Ishikawa (cell line): ENCODE measurements around the gene BCL2L2.

Source experiments
- CEBPB ChIP-seq: IDR thresholded peaks from 2 replicates; pipeline ENCODE4 v1.6.1; 2012
- CREB1 ChIP-seq: IDR thresholded peaks from 2 replicates; pipeline ENCODE4 v1.6.1; 2012; ENCODE audit warnings: low read depth
- EGR1 ChIP-seq: IDR thresholded peaks from 2 replicates; pipeline ENCODE4 v1.6.1; 2012
- EP300 ChIP-seq: IDR thresholded peaks from 2 replicates; pipeline ENCODE4 v1.6.1; 2012; ENCODE audit warnings: borderline replicate concordance
- FOXM1 ChIP-seq: IDR thresholded peaks from 2 replicates; pipeline ENCODE4 v1.6.1; 2012; ENCODE audit warnings: low read depth, borderline replicate concordance
- MAX ChIP-seq: IDR thresholded peaks from 2 replicates; pipeline ENCODE4 v1.6.1; 2012
- NFIC ChIP-seq: IDR thresholded peaks from 2 replicates; pipeline ENCODE4 v1.6.1; 2012
- RAD21 ChIP-seq: IDR thresholded peaks from 2 replicates; pipeline ENCODE4 v1.6.1; 2012; ENCODE audit warnings: low read depth
- REST ChIP-seq: IDR thresholded peaks from 2 replicates; pipeline ENCODE4 v1.6.1; 2012; ENCODE audit warnings: low read depth, mild to moderate bottlenecking
- TAF1 ChIP-seq: IDR thresholded peaks from 2 replicates; pipeline ENCODE4 v1.6.1; 2012; ENCODE audit warnings: low read depth, mild to moderate bottlenecking
- TCF12 ChIP-seq: IDR thresholded peaks from 2 replicates; pipeline ENCODE4 v1.6.1; 2012; ENCODE audit warnings: low read depth
- TEAD4 ChIP-seq: IDR thresholded peaks from 2 replicates; pipeline ENCODE4 v1.6.1; 2012
- USF1 ChIP-seq: IDR thresholded peaks from 2 replicates; pipeline ENCODE4 v1.6.1; 2012
- YY1 ChIP-seq: IDR thresholded peaks from 2 replicates; pipeline ENCODE4 v1.6.1; 2012; ENCODE audit warnings: low read depth
- ZBTB7A ChIP-seq: IDR thresholded peaks from 2 replicates; pipeline ENCODE4 v1.6.1; 2012; ENCODE audit warnings: low read depth

Gene BCL2L2

DNA sequence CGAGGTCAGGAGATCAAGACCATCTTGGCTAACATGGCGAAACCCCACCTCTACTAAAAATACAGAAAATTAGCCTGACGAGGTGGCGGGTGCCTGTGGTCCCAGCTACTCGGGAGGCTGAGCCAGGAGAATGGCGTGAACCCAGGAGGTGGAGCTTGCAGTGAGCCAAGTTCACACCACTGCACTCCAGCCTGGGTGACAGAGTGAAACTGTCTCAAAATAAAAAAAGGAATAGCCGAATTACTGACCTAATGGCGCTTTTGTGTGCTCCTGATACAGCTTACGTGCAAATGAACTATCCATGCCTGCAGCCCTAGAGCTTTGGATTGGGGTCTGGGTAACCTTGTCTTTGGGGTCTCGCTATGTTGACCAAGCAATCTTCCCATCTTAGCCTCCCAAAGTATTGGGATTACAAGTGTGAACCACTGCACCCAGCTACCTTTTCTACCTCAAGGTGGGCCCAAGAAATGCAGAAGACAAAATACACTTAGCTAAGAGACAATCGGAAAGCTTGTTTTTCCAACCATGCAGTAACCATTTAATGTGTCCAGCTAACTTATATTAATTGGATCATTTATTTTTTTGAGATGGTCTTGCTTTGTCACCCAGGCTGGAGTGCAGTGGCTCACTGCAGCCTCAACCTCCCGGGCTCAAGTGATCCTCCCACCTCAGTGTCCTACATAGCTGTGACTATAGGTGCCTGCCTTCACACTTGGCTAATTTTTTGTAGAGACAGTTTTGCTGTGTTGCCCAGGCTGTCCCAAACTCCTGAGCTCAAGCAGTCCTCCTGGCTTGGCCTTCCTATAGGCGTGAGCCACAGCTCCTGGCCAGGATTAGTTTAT, 20.1 kb downstream of the BCL2L2 start:
- TF ChIP-seq REST (no peak), ZBTB7A (no peak), CREB1 (no peak), EP300 (no peak), RAD21 (no peak), TAF1 (no peak), MAX (no peak), USF1 (no peak), YY1 (no peak), TEAD4 (no peak), EGR1 (no peak), NFIC (no peak), TCF12 (no peak), FOXM1 (no peak), CEBPB (no peak)

GRCh38 chr14:23327947-23328744, 21.5 kb downstream of the BCL2L2 start:
- TF ChIP-seq CEBPB (no peak), RAD21 (peak; percentile 77)

- no peak for TF ChIP-seq TCF12
- TF ChIP-seq EGR1 = no peak
- TF ChIP-seq TAF1 = no peak
- TF ChIP-seq USF1 = no peak
- no peak for TF ChIP-seq FOXM1
- TF ChIP-seq CREB1 = no peak
- TF ChIP-seq YY1 = no peak
- no peak for TF ChIP-seq MAX
- no peak for TF ChIP-seq CEBPB
- TF ChIP-seq REST = no peak
- no peak for TF ChIP-seq TEAD4
- TF ChIP-seq NFIC = no peak
- TF ChIP-seq EP300 = no peak
- no peak for TF ChIP-seq ZBTB7A
- TF ChIP-seq RAD21 = no peak
Measured at GRCh38 chr14:23335623-23336022, 29.0 kb downstream of the BCL2L2 start.

GRCh38 chr14:23339506-23340268, 33.1 kb downstream of the BCL2L2 start:
- TF ChIP-seq CREB1 (no peak), MAX (no peak), EGR1 (no peak), YY1 (no peak), TCF12 (no peak), FOXM1 (no peak), RAD21 (no peak), NFIC (no peak), EP300 (no peak), REST (no peak), TEAD4 (no peak), TAF1 (no peak), CEBPB (no peak), ZBTB7A (no peak), USF1 (no peak)
